ENCODE data around the gene GNPTG.

- TF ChIP-seq CTCF (IDR thresholded peaks at IDR 0.05 in 4 of 5, conservative IDR thresholded peaks at IDR 0.05 in 1 of 5), result no peak
- no peak for TF ChIP-seq POLR2A (IDR thresholded peaks at IDR 0.05)
These were observed 46.6 kb downstream of the GNPTG start for GRCh38 chr16:1398351-1398750.

Measured in gastrocnemius medialis (tissue), 4 donors.